ENCODE results near the gene SLC6A16.
A peak's percentile ranks its signal among the peaks of the same experiment; 100 is the strongest.
"Not testable (repeated sequence)": the region's sequence is repeated elsewhere in the genome, so short reads cannot be mapped to it uniquely, and the experiment has no call there.

SLC6A16 gene

DNA sequence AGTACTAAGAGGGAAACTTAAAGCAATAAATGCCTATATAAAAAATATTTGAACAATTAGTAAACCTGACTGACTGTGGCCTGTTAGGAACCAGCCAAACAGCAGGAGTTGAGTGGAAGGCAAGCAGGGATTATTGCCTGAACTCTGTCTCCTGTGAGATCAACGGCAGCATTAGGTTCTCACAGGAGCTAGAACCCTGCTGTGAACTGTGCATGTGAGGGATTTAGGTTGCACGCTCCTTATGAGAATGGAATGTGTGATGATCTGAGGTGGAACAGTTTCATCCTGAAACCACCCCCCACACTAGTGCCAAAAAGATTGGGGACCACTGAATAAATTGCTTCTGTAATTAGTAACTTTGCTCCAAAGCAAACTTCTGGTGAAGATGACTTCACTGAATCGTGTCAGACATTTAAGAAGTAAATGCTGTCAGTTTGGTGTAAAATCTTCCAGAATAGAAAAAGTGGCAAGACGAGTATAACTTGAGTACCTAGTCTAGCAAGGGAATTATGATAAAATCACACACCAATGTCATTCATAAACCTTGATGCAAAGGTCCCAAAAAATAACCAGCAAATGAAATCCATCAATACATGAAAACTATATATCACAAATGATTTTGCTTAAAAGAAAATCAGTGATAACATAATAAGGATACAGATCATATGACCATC lies 53.8 kb downstream of the SLC6A16 start:
- no peak for TF ChIP-seq CTCF (IDR thresholded peaks at IDR 0.05; ENCODE audit: control insufficient read depth, insufficient read depth, low read depth, low read length, missing control alignments)
- no peak for DNase-seq (ENCODE audit: low read depth)
- no peak overlapping the region for H3K4me3 ChIP-seq (ENCODE audit: control insufficient read depth, low read depth, low read length)

- TF ChIP-seq CTCF (IDR thresholded peaks at IDR 0.05; ENCODE audit: control insufficient read depth, insufficient read depth, low read depth, low read length, missing control alignments), result peak; percentile 61
- peak; percentile 21 for DNase-seq (ENCODE audit: low read depth)
- not testable (repeated sequence) for H3K4me3 ChIP-seq (ENCODE audit: control insufficient read depth, low read depth, low read length)
These were observed 58.6 kb downstream of the SLC6A16 start for GRCh38 chr19:49266409-49266808.

GRCh38 chr19:49264258-49264657 lies 60.7 kb downstream of the SLC6A16 start:
- H3K4me3 ChIP-seq (ENCODE audit: control insufficient read depth, low read depth, low read length), result no peak overlapping the region
- no peak for TF ChIP-seq CTCF (IDR thresholded peaks at IDR 0.05; ENCODE audit: control insufficient read depth, insufficient read depth, low read depth, low read length, missing control alignments)
- no peak for DNase-seq (ENCODE audit: low read depth)

DNA sequence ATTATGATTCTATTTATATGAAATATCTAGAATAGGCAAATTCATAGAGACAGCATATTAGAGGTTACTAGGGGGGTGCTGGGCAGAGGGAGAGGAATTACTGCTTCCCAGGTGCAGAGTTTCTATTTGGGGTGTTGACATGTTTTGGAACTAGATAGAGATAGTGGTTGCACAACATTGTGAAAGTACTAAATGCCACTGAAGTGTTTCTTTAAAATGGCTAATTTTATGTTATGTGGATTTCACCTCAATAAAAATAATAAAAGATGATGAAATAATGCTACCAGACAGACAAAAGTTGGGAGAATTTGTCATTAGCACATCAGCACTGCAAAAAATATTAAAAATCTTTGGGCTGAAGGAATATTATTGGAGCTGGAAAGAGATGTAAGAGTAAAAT lies 63.4 kb downstream of the SLC6A16 start:
- DNase-seq (ENCODE audit: low read depth), result no peak
- no peak overlapping the region for H3K4me3 ChIP-seq (ENCODE audit: control insufficient read depth, low read depth, low read length)
- TF ChIP-seq CTCF (IDR thresholded peaks at IDR 0.05; ENCODE audit: control insufficient read depth, insufficient read depth, low read depth, low read length, missing control alignments), result no peak

DNA sequence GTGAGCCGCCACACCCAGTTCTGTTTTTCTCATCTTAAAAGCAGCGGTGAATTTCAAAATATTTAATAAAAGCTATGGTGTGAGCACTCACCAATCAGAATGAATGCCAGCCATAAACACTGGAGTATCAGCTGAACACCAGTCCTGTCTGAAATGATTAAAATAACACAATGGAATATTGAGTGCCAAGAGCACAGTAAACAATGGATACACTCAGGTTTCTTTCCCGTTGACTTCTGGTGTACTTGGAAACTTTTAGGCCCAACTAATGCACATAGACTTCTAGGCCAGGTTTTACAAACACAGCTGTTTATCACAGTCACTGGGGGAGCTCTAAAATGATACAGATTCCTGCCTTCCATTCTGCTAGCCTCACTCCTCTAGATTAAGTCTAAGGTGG lies 68.3 kb downstream of the SLC6A16 start:
- H3K4me3 ChIP-seq (ENCODE audit: control insufficient read depth, low read depth, low read length), result no peak overlapping the region
- no peak for DNase-seq (ENCODE audit: low read depth)
- TF ChIP-seq CTCF (IDR thresholded peaks at IDR 0.05; ENCODE audit: control insufficient read depth, insufficient read depth, low read depth, low read length, missing control alignments), result no peak

- no peak for DNase-seq (ENCODE audit: low read depth)
- TF ChIP-seq CTCF (IDR thresholded peaks at IDR 0.05; ENCODE audit: control insufficient read depth, insufficient read depth, low read depth, low read length, missing control alignments), result no peak
- H3K4me3 ChIP-seq (ENCODE audit: control insufficient read depth, low read depth, low read length), result no peak overlapping the region
These were observed 69.3 kb downstream of the SLC6A16 start for GRCh38 chr19:49255674-49256073.

Data from AG09309 (cell line).